ENCODE data around the gene DIP2C. TPM values are rescaled to one million over a fixed set of nuclear protein-coding genes. Genes with fewer than 3 reads are reported as not detected.

The DIP2C gene
- polyA plus RNA-seq, 3 donors: 0.11 TPM; not detected in 2

GRCh38 chr10:458421-458851, 231.0 kb downstream of the DIP2C start:
- DNase-seq: no peak
- 94% methylated on average over 20 of the region's 21 CpGs for WGBS (ENCODE audit: insufficient coverage)
- no peak overlapping the region for H3K4me3 ChIP-seq (replicated peaks in 1 of 3; ENCODE audit: low read depth in 2 of 3, low read length in 3 of 3)
- H3K36me3 ChIP-seq (replicated peaks in 1 of 2; ENCODE audit: control insufficient read depth in 1 of 2, insufficient read depth in 2 of 2, low read length in 2 of 2): no peaks in the 10 kb centered on the region
- H3K4me3 Mint-ChIP-seq: no peak overlapping the region
- no peak for TF ChIP-seq CTCF (IDR thresholded peaks at IDR 0.05)
- no peaks in the 10 kb centered on the region for H3K36me3 Mint-ChIP-seq
- no peak overlapping the region for H3K27ac Mint-ChIP-seq
- H3K79me2 ChIP-seq (ENCODE audit: insufficient read depth, low read length): no peaks in the 10 kb centered on the region
- no peak overlapping the region for H2AFZ ChIP-seq (ENCODE audit: insufficient read depth, low read depth, low read length, poor library complexity, severe bottlenecking)
- peaks cover 0 to 3% (median 3%) of the 10 kb centered on the region in 7 donors for H3K9me3 Mint-ChIP-seq
- H4K20me1 ChIP-seq (ENCODE audit: insufficient read depth, low read length): no peaks in the 10 kb centered on the region
- peaks cover 3 to 11% (median 6%) of the 10 kb centered on the region in 3 donors for H3K27me3 Mint-ChIP-seq (ENCODE audit: low read depth in 3 of 3)
- no peak overlapping the region for H3K9ac ChIP-seq (ENCODE audit: insufficient read depth, low read length, poor library complexity, severe bottlenecking)
- no peaks in the 10 kb centered on the region for H3K27me3 ChIP-seq (ENCODE audit: control insufficient read depth in 2 of 2, insufficient read depth in 2 of 2, low read length in 2 of 2)
- H3K4me1 Mint-ChIP-seq: no peaks in the 10 kb centered on the region
- no peaks in the 10 kb centered on the region for H3K4me1 ChIP-seq (ENCODE audit: control insufficient read depth in 1 of 2, insufficient read depth in 2 of 2, low read length in 2 of 2)
- H3K4me2 ChIP-seq (replicated peaks; ENCODE audit: extremely low read depth, low read length, poor library complexity, severe bottlenecking): no peak overlapping the region
- H3K9me3 ChIP-seq (replicated peaks in 1 of 2; ENCODE audit: control insufficient read depth in 1 of 2, insufficient read depth in 1 of 2, low read length in 2 of 2): no peaks in the 10 kb centered on the region
- intact Hi-C loops (cut with micrococcal nuclease): no loop called here
- no peak overlapping the region for H3K27ac ChIP-seq (ENCODE audit: low read depth in 1 of 2, low read length in 2 of 2)

GRCh38 chr10:456486-456885, 233.0 kb downstream of the DIP2C start:
- Histone ChIP-seq H3K27me3 (ENCODE audit: control insufficient read depth in 2 of 2, insufficient read depth in 2 of 2, low read length in 2 of 2) (no peaks in the 10 kb centered on the region), H3K9me3 (replicated peaks in 1 of 2; ENCODE audit: control insufficient read depth in 1 of 2, insufficient read depth in 1 of 2, low read length in 2 of 2) (no peaks in the 10 kb centered on the region), H3K4me1 (ENCODE audit: control insufficient read depth in 1 of 2, insufficient read depth in 2 of 2, low read length in 2 of 2) (no peaks in the 10 kb centered on the region), H3K4me3 (replicated peaks in 1 of 3; ENCODE audit: low read depth in 2 of 3, low read length in 3 of 3) (no peak overlapping the region), H4K20me1 (ENCODE audit: insufficient read depth, low read length) (no peaks in the 10 kb centered on the region), H3K27ac (ENCODE audit: low read depth in 1 of 2, low read length in 2 of 2) (no peak overlapping the region), H2AFZ (ENCODE audit: insufficient read depth, low read depth, low read length, poor library complexity, severe bottlenecking) (no peak overlapping the region), H3K9ac (ENCODE audit: insufficient read depth, low read length, poor library complexity, severe bottlenecking) (no peak overlapping the region), H3K36me3 (replicated peaks in 1 of 2; ENCODE audit: control insufficient read depth in 1 of 2, insufficient read depth in 2 of 2, low read length in 2 of 2) (no peaks in the 10 kb centered on the region), H3K79me2 (ENCODE audit: insufficient read depth, low read length) (no peaks in the 10 kb centered on the region), H3K4me2 (replicated peaks; ENCODE audit: extremely low read depth, low read length, poor library complexity, severe bottlenecking) (no peak overlapping the region)
- Mint-ChIP-seq H3K27me3 (ENCODE audit: low read depth in 3 of 3) (peaks cover 0 to 10% (median 7%) of the 10 kb centered on the region in 3 donors), H3K4me1 (no peaks in the 10 kb centered on the region), H3K27ac (no peak overlapping the region), H3K36me3 (no peaks in the 10 kb centered on the region), H3K9me3 (peaks cover 0 to 3% (median 0%) of the 10 kb centered on the region in 7 donors), H3K4me3 (no peak overlapping the region)
- intact Hi-C loops (cut with micrococcal nuclease): no loop called here
- DNase-seq: no peak
- TF ChIP-seq CTCF (IDR thresholded peaks at IDR 0.05): no peak
- WGBS (ENCODE audit: insufficient coverage): 83% methylated on average over 1 of the region's 8 CpGs

Data from CD14-positive monocyte (primary cell).